HG02970 (cell line): ENCODE measurements around the gene GRK7.
"Not testable (repeated sequence)": the region's sequence is repeated elsewhere in the genome, so short reads cannot be mapped to it uniquely, and the experiment has no call there.

Source experiments
- ATAC-seq: cut with Tn5 transposase; IDR thresholded peaks from one replicate; pipeline ENCODE4 v1.9.1; 2021; ENCODE audit warnings: mild to moderate bottlenecking, moderate library complexity, moderate number of reproducible peaks; ENCODE audit not compliant: unreplicated experiment, low FRiP score

Gene GRK7

DNA sequence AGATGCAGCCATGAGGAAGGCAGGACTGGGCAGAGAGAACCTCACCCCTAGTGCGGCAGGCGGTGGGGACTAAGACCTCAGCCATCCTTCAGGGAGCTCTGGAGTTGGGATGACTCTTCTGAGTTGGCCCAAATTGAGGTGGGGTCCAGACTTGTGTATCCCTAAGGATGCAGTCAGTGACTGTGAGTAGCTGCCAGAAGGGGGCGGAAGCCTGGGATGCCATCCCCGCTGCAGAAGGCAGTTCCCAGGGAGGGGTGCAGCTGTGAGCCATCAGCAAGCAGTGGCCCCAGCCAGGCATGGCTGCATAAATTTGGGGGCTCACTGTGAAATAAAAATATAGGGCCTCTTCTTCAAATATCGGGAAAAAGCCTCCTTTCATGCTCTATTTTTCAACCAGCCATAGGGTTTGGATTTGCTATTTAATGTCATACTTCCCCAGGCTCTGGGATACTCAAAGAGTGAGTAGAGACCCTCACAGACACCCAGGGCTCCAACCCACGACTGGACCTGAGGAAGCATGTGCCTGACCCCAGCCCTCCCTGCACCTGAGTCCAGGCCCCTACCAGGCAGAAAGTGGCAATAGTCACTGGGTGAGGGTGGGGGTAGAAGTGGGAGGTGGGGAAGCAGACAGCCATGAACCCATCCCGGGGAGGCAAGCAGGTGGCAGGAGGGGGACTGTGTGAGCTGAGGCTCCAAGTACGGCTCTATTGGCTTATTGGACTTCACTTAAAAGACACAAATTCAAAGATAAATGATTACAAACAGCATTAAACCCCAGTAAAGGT lies 30.5 kb downstream of the GRK7 start:
- ATAC-seq = no peak

DNA sequence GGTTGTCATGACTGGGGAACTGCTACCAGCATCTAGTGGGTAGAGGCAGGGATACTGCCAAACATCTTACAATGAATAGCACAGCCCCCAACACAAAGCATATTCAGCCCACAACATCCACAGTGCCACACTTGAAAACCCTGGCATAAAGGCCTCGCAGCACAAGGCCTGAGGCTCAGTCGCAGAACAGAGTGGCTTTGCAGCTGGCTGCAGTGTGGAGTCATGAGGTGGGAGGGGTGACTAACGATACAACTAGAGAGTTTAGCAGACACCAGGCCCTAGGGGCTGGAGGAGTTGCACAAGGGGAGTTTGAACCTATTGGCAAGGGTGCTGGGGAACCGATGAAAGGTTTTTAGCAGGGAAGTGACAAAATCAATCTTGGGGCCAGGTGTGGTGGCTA lies 32.1 kb downstream of the GRK7 start:
- no peak for ATAC-seq

DNA sequence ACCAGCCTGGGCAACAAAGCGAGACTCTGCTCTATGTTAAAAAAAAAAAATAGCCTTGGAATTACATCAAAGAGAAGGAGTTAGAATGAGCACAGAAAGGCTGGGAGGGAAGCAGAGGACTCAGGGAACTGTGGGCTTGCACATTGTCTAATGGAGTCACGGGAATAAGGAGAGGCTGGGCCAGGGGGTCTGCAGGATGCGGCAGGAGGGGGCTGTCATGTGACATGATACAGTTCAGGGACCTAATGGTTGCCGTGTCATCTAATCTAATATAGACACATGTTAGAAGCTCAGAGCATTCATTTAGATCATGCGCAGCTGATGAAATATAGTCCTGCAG lies 32.5 kb downstream of the GRK7 start:
- ATAC-seq = no peak

DNA sequence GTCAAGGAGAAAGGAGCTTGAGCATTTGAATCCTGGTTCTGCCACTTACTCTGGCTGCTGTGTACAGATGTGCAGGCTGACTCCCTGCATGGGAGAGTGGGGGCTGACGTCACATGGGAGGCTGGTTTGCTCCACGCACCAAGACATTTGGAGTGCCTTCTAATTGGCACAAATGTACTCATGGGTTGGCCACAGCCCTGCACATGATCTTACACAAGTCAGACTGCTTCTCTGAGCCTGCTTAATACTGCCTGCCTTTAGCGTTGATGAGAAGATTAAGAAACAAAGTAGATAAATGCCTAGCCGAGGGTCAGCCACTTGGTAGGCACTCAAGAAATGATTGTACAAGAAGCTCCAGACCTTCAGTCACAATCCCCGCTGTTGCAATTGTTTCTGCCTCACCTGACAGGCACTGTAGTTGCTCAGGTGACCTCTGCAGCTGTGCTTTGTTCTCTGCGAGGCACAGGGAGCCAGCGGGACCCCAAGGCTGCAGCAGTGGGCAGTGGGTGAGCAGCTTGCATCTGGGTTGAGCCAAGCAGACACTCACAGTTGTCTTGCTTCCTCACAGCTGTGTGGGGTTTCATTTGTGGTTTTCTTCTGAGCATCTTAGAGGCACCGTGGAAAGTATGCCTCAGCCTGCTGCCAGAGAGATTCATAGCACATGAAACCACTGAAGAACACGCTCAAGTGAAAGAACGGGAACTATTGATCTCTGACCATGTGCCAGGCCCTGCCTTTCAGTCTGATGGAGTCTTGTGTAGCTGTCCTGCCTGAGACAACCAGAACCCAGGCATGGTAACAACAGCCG lies 33.1 kb downstream of the GRK7 start:
- peak; percentile 80 for ATAC-seq

DNA sequence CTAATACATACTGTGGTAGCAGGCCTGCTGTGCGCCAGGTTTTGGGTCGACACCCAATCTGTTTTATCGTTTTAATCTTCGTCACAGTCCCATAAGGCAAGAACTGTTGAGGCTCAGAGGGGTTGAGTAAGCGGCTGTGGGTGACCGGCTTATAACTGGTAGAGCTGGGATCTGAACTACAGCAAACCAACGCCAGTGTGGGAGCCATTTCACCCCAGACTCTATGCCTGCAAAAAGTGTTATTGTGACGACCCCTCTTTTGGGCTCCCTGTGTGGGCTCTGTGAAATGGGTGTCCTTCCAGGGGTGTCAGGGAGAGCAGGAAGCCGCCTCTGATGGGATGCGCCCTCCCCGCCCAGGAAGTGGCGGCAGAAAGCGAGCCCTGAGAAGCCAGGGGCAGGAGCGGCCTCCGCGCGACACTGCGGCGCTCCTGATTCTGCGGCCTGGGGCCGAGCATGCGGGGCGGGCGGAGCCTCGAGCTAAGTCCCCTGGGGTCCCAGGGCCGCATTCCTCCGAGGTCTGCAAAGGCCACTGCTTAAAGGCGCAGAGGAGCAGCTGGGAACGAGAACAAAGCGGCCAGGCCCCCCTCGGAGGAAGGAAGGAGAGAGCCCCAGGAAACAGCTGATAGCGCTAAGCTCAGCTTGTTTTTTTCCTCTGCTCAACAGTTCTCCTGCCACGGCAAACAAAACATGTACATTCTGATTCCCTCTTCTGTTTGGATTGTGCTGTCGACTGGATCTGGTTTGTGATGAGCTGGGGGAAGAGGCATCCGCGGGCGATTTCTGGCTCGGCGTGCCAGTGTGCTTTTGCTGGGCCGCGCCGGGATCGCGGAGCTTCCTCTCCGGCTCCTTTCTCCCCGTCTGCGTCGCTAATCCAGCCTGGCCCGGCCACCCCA lies 33.9 kb downstream of the GRK7 start:
- ATAC-seq = no peak

DNA sequence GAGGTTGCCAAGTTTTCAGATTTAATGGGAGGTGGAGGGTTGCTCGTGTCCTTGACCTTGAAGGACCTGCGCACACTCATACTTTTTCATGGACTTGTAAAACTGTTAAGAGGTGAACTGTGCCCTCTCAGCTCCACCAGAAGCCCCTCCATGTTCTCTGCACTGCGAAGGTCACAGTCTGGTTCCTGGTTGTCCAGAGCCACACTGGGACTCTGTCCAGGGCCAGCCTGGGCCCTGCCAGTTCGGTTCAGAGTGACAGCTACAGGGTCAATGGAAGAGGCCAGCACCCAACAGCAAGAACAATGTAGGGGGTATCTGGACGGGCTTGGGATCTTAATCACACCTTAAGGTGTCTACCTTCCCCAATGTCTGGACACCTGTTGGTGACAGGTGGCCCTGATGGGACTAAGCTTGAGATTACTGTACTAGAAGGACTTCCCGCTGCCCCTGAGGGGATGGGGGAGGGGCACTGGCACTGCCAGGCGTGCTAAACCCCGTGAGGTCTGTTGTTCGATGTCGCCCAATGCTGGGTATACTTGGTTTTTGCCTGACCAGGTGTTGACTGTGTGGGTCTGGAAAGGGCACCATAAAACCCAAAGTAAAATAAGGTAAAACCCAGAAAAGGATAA lies 34.7 kb downstream of the GRK7 start:
- no peak for ATAC-seq

DNA sequence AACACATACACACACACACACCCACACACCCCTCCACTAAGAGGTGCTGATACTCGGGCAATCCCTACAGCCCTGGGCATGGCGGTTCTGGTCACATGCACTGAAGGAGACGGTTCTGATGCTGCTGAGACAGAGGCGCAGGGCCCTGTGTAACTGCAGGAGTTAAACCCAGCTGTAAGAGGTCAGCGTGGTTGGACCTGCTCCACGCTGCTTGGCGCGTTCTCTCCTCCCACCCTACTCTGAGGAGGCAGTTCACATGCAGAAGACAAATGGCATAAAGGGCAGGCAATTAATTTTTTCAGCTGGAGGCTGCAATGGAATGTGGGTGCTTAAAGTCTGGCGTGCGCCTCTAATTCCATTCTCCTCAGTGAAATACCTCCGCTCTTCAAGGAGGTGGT lies 35.2 kb downstream of the GRK7 start:
- no peak for ATAC-seq

DNA sequence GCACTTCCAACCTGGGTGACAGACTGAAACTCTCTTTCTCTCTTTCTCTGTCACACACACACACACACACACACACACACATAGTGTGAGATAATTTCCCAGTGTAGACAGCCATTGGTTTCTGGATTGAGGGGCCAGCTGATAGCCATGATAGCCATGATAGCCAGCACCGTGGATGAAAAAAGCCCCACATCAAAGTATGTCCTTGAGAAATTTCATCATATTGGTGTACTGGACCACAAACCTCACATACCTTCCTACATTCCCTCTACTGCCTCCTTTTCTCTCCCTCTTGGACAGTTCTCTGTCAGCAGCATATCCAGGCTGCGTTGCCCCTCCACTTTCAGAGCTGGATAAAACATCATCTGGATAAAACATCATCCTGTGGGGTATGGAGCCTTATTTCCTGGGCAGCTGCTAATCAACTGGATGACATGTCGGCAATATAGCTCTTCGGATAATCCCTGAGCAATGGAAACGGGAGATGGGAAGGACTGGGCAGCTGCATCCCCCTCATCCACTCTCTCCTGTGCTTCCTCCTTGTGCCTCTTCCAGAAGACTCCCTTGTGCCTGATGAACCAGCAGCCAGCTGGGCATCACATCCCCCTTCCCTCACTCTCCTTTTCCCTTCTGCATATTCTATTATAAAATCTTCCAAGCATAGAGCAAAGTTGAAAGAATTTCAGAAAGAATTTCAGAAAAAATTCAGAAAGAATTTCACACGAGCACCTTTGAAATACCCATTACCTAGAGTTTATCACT lies 39.3 kb downstream of the GRK7 start:
- ATAC-seq = no peak

DNA sequence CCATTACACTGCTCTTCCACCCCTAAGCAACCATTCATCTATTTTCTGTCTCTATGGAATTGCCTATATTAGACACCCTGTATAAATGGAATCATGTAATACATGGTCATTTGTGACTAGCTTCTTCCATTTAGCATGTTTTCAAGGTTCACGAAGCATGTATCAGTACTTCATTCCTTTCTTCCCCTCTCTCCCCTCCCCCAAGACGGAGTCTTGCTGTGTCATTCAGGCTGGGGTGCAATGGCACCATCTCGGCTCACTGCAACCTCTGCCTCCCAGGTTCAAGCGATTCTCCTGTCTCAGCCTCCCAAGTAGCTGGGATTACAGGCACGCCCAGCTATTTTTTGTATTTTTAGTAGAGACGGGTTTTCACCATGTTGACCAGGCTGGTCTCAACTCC lies 40.3 kb downstream of the GRK7 start:
- not testable (repeated sequence) for ATAC-seq

DNA sequence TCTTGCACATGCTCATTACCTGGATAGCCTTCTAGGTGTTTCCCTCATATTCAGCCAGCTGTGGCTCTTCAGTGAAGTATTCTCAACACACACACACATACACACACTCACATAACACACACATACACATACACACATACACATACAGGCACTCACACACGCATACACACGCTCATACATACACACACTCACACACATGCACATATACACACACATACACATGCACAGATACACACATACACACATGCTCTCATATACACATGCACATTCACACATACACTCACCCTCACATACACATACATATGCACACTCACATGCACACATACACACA lies 41.2 kb downstream of the GRK7 start:
- ATAC-seq = no peak

DNA sequence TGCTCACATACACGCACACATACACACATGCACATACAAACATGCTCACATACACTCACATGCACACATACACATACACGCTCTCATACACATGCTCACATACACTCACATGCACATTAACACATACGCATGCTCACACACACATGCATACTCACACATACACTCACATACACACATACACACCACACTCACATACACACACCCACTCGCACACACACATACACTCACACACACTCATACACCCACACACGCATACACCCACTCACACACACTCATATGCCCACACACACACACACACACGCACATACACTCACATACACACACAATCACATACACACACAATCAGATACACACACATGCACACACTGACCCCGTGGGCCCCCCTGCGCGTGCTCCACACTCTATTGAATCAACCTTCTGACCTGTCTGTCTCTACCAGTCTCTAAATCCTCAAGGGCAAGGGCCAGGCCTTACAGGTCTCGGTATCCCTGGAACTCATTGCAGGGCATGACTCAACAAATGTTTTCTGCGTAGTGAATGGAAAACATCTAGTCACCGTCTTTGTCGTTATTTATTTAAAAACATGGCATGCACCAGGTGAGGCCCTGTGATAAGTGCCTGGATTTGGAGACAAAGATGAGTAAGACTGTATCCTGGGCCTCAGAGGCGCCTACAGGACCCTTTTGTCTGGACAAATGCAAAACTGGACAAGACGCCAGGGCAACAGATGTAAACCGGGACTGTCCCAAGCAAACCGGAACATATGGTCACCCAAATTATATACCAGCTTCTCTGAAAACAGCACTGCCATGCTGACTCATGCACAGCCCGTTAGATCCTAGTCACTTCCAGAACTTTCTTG lies 41.8 kb downstream of the GRK7 start:
- ATAC-seq = no peak

DNA sequence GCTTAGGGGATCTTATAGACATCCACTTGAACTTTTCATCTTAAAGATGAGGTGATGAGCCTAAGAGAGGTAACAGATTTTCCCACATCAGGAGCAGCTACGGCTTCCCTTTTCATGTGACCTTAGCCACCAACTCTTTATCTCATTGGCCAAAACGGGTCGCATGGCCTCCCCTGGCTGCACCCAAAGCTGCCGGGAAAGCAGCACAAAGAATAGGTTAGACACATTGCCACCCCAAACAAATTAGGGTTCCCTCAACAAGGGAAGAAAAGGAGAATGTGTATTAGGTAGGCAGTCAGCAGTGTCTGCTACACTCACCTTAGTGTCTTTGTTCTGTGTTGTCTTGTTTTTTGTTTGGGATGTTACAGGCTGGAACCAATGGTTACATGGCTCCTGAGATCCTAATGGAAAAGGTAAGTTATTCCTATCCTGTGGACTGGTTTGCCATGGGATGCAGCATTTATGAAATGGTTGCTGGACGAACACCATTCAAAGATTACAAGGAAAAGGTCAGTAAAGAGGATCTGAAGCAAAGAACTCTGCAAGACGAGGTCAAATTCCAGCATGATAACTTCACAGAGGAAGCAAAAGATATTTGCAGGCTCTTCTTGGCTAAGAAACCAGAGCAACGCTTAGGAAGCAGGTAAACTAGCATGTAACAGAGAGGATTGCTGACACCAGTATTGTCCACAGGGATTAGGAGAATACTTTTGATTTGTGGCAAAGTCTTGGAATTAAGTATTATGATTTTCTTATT lies 44.2 kb downstream of the GRK7 start:
- ATAC-seq = no peak

DNA sequence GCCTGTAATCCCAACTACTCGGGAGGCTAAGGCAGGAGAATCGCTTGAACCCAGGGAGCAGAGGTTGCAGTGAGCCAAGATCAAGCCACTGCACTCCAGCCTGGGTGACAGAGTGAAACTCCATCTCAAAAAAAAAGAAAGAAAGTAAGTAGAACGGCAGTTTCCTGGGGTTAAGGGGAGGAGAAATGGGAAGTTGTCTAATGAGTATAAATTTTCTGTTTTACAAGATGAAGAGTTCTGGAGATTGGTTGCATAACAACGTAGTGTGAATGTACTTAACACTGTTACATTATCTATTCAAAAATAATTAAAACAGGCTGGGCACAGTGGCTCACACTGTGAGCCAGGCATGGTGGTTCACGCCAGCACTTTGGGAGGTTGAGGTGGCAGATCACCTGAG lies 45.4 kb downstream of the GRK7 start:
- no peak for ATAC-seq

DNA sequence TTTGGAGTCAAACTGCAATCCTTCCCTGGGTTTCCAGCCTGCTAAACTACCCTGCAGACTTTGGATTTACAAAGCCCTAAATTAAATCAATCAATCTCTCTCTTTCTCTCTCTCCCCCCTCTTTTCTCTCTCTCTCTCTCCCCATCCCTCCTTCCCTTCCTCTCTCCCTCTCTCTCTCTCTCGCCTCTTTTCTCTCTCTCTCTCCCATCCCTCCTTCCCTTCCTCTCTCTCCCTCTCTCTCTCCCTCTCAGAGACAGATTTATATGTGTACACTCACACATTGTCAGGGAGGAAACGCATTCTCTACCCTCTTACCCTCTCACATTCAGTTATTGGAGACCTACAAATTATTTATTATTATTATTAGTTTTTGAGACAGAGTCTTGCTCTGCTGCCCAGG lies 47.0 kb downstream of the GRK7 start:
- no peak for ATAC-seq

DNA sequence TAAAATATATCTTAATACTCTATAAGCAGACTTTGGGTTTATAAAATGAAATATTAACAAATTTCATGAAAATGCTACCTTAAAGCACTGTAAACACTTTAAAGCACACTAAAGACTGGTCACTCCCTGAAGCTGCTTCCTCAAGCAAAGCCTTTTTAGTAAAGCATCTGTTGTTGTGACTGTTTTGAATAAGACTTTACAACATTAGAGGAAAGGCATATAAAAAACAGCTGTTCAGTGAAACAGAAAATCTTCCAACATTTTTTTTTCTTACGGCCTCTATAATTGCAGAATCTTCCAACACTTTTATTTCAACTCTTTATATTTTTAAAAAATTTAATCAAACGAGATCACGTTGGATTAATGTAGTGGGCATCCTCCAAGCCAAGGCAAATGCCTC lies 48.1 kb downstream of the GRK7 start:
- no peak for ATAC-seq

DNA sequence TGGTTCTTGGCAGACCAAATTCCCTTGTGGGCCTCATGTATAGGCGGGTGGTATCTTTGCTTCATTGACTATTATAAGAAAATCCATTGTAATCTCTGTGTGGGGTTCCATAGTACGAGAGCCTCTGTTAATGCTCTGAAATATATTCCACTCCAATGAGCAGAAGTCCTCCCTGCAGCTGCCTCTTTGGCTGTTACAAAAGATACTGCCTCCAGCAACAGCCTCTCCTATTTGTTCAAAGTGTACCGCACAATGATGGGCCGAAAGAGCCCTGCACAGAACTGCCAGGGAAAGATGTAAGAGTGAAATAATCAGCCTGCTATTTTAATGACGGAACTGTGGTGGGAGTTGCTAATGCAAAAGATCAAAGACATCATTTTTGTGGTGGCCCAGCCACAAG lies 48.9 kb downstream of the GRK7 start:
- ATAC-seq = no peak

DNA sequence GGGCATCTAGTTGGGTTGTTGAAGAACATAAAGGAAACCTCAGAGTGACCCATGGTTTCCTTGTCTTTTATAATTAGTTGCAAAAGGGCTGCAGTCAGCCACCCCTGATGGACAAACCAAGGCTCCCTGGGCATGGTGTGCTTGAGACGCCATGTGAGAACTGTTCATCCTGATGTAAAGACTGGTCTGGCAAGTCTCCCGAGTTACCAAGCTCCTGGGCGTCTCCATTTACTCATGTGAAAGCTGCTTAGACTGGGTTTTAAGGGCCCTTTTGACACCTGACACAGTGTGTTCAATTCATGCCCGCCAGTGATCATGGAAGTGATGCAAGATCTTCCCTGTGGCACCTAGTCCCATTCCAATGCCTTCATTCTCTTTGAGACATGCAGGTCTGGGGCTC lies 49.4 kb downstream of the GRK7 start:
- no peak for ATAC-seq
